B cell (primary cell): ENCODE measurements around the gene BARX1. TPM values are rescaled to one million over a fixed set of nuclear protein-coding genes. Genes with fewer than 3 reads are reported as not detected.

Experiments used
- ATAC-seq: fragments of 200-7000 bp; cut with Tn5 transposase; one replicate; pipeline ENCODE4 v1.10.0; 2021; ENCODE audit warnings: low read depth, mild to moderate bottlenecking, moderate number of reproducible peaks, moderate library complexity
- CTCF ChIA-PET: fragments of 350-600 bp; sonication (Branson Sonifier 250); formaldehyde crosslinking; loops from one replicate; lab custom pipeline; 2021; ENCODE audit warnings: antibody characterized with exemption, inconsistent platforms; lab: Charles Lee
- POLR2A ChIA-PET: fragments of 350-600 bp; sonication (Branson Sonifier 250); formaldehyde crosslinking; loops from one replicate; lab custom pipeline; 2021; ENCODE audit warnings: antibody characterized with exemption; lab: Charles Lee
- DNase-seq: peaks from one replicate; pipeline ENCODE4 v3.0.0; 2013
- H2AFZ ChIP-seq: 2 replicates; pipeline ENCODE4 v1.6.1; 2012; ENCODE audit warnings: mild to moderate bottlenecking, low read depth, low read length; ENCODE audit not compliant: insufficient read depth, poor library complexity, severe bottlenecking
- H3K27ac ChIP-seq, 2 donors: 1 replicate in 1 of 2; 2 replicates in 1 of 2; pipeline ENCODE4 v1.5.1; 2012 to 2013; ENCODE audit warnings: low read length in 2 of 2, mild to moderate bottlenecking in 2 of 2, moderate library complexity in 1 of 2
- H3K27me3 ChIP-seq, 4 experiments: fragments of 200-600 bp in 1 of 4; sonication (generic) in 1 of 4; replicated peaks in 1 of 4; 1 replicate in 2 of 4; 2 replicates in 2 of 4; pipeline versions ENCODE4 v1.6.1 to v1.7.0; 2013 to 2016; ENCODE audit warnings: low read length in 3 of 4, mild to moderate bottlenecking in 2 of 4, mixed read lengths in 1 of 4, moderate library complexity in 1 of 4; ENCODE audit not compliant: insufficient read depth in 4 of 4, control insufficient read depth in 3 of 4; ENCODE audit errors: control extremely low read depth in 1 of 4
- H3K36me3 ChIP-seq, 2 experiments: replicated peaks in 1 of 2; 1 replicate in 1 of 2; 2 replicates in 1 of 2; pipeline versions ENCODE4 v1.6.1 to v1.7.1; 2013; ENCODE audit warnings: low read length in 1 of 2; ENCODE audit not compliant: insufficient read depth in 2 of 2, control insufficient read depth in 1 of 2; ENCODE audit errors: control extremely low read depth in 1 of 2, extremely low read depth in 1 of 2
- H3K4me1 ChIP-seq, 2 donors: fragments of 200-600 bp in 1 of 2; sonication (generic) in 1 of 2; 1 replicate in 1 of 2; 2 replicates in 1 of 2; pipeline versions ENCODE4 v1.5.1 to v1.6.1; 2013 to 2017; ENCODE audit warnings: low read length in 2 of 2; ENCODE audit not compliant: control insufficient read depth in 2 of 2, insufficient read depth in 2 of 2
- H3K4me2 ChIP-seq: replicated peaks from 2 replicates; pipeline ENCODE3; 2012; ENCODE audit warnings: mild to moderate bottlenecking, low read depth, low read length; ENCODE audit not compliant: poor library complexity, severe bottlenecking
- H3K4me3 ChIP-seq, 5 experiments: fragments of 200-600 bp in 1 of 5; sonication (generic) in 1 of 5; 1 replicate in 3 of 5; 2 replicates in 2 of 5; pipeline versions ENCODE4 v1.5.1 to v1.7.0; 2011 to 2016; ENCODE audit warnings: low read length in 4 of 5, mild to moderate bottlenecking in 4 of 5, low read depth in 2 of 5, control low read depth in 1 of 5, moderate library complexity in 1 of 5; ENCODE audit not compliant: insufficient read depth in 1 of 5; ENCODE audit errors: control extremely low read depth in 1 of 5, extremely low read depth in 1 of 5
- H3K79me2 ChIP-seq: fragments of 200-600 bp; sonication (generic); one replicate; pipeline ENCODE4 v1.6.0; 2016; ENCODE audit warnings: low read length; ENCODE audit not compliant: control insufficient read depth, insufficient read depth
- H3K9ac ChIP-seq: fragments of 200-600 bp; sonication (generic); 2 replicates; pipeline ENCODE4 v1.6.1; 2017; ENCODE audit warnings: mild to moderate bottlenecking, low read length, moderate library complexity
- H3K9me3 ChIP-seq, 3 donors: one replicate each; pipeline versions ENCODE4 v1.6.1 to v1.7.1; 2013; ENCODE audit warnings: low read length in 2 of 3; ENCODE audit not compliant: control insufficient read depth in 2 of 3, insufficient read depth in 1 of 3; ENCODE audit errors: control extremely low read depth in 1 of 3
- H4K20me1 ChIP-seq: 2 replicates; pipeline ENCODE4 v1.6.0; 2012; ENCODE audit warnings: mild to moderate bottlenecking, low read length; ENCODE audit not compliant: insufficient read depth, control insufficient read depth, poor library complexity, severe bottlenecking
- H3K27ac Mint-ChIP-seq: one replicate; pipeline ENCODE4 v1.8.0; 2021; ENCODE audit warnings: mixed read lengths
- H3K27me3 Mint-ChIP-seq: one replicate; pipeline ENCODE4 v1.8.0; 2021; ENCODE audit warnings: mixed read lengths
- H3K4me1 Mint-ChIP-seq: one replicate; pipeline ENCODE4 v1.8.0; 2021; ENCODE audit warnings: mixed read lengths
- H3K4me3 Mint-ChIP-seq: one replicate; pipeline ENCODE4 v1.8.0; 2021; ENCODE audit warnings: mixed read lengths
- H3K9me3 Mint-ChIP-seq: one replicate; pipeline ENCODE4 v1.8.0; 2022; ENCODE audit warnings: mixed read lengths; ENCODE audit not compliant: insufficient read depth
- CTCF ChIP-seq: fragments of 200-600 bp; IDR thresholded peaks from one replicate; pipeline ENCODE4 v1.8.0; 2022; ENCODE audit warnings: antibody characterized with exemption, mild to moderate bottlenecking
- EZH2 ChIP-seq: IDR thresholded peaks from 2 replicates; pipeline ENCODE4 v1.6.1; 2012; ENCODE audit warnings: borderline replicate concordance, low read depth, mild to moderate bottlenecking, moderate library complexity, low read length; ENCODE audit not compliant: insufficient read depth, poor library complexity, severe bottlenecking
- WGBS: methylation state at CpG from one replicate; pipeline ENCODE4 v1.1.5; 2013; ENCODE audit warnings: missing lambda C conversion rate; ENCODE audit not compliant: insufficient coverage; 5-methylcytosine and 5-hydroxymethylcytosine counted together
- intact Hi-C: fragments of 100-400 bp; cut with micrococcal nuclease; formaldehyde crosslinking; loops from one replicate; pipeline ENCODE4 v1.10.0; 2022
- polyA plus RNA-seq: library from polyadenylated mRNA; depleted of rRNA; stranded (reverse); fragments of >200 nt; gene quantifications from 2 replicates; pipeline ENCODE4 v1.2.3, GENCODE V29; 2012
- total RNA-seq, 2 donors: library from RNA; stranded (reverse); fragments of 120-200 nt in 1 of 2; gene quantifications; 1 replicate in 1 of 2; 2 replicates in 1 of 2; pipeline versions ENCODE4 v1.2.3 to v1.2.4, GENCODE V29; 2013 to 2022

BARX1 gene
- total and polyA plus RNA-seq, 2 donors (not counting 1 experiment from before 2014, with no cell fraction given), result not detected

GRCh38 chr9:93948441-93949072, 6.6 kb downstream of the BARX1 start:
- intact Hi-C loops, result no loop called here
- H3K27ac ChIP-seq, result no peak overlapping the region
- H3K79me2 ChIP-seq, result no peaks in the 10 kb centered on the region
- TF ChIP-seq CTCF (no peak), EZH2 (no peak)
- H3K9me3 Mint-ChIP-seq, result no peaks in the 10 kb centered on the region
- no peak overlapping the region for H2AFZ ChIP-seq
- peaks cover 52% of the 10 kb centered on the region for H3K4me1 Mint-ChIP-seq
- H3K9ac ChIP-seq, result no peak overlapping the region
- ChIA-PET CTCF (interaction anchor here (2.1 kb wide), 1 partner anchor 15 kb away, joined by 6 read pairs; no protein-coding TSS in a partner anchor), POLR2A (no interaction called here)
- no peak overlapping the region for H3K4me3 ChIP-seq
- peaks cover 73% of the 10 kb centered on the region for H3K27me3 Mint-ChIP-seq
- H3K27ac Mint-ChIP-seq, result no peak overlapping the region
- DNase-seq (no peak), ATAC-seq (no peak)
- H3K27me3 ChIP-seq, result peaks cover 0 to 96% (median 72%) of the 10 kb centered on the region in 4 experiments
- no peaks in the 10 kb centered on the region for H3K36me3 ChIP-seq
- WGBS, result 7% methylated on average over 39 of the region's 40 CpGs
- no peaks in the 10 kb centered on the region for H4K20me1 ChIP-seq
- peaks cover 52 to 64% of the 10 kb centered on the region in 2 donors for H3K4me1 ChIP-seq
- peaks cover 0 to 57% (median 0%) of the 10 kb centered on the region in 3 donors for H3K9me3 ChIP-seq
- H3K4me2 ChIP-seq, result no peak overlapping the region
- no peak overlapping the region for H3K4me3 Mint-ChIP-seq

DNA sequence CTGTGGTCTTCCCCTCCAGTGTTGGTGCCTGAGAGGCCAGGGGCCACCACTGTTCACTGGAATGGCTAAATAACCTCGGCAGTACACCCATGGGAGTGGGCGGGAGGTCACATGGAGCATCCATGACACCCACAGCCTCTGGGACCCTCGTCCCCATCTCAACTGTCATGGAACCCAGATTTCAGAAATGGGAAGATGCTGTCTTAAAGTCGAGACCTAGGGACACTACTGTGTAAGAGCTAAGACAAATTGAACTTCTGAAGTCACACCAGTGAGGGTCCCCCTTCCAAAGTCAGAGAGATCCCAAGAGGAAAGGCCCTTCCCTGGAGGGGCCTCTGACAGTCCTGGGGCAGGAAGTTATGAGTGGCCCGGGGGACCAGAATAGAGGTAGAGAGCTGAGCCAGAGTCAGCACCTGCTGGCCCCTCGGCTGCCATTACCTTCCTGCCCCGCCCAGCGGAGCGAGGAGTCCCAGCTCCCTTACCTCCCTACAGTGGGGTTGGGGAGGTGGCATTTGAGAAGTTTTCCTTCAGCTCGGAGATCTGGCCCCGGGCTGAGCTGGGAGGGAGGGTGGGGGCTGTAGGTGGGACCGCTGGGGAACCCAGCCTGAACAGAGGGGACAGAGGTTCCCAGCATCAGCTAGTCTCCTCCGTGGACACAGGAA, 7.6 kb downstream of the BARX1 start:
- intact Hi-C loops, result no loop called here
- no peak for TF ChIP-seq EZH2
- TF ChIP-seq CTCF, result no peak
- Mint-ChIP-seq H3K27me3 (peaks cover 76% of the 10 kb centered on the region), H3K4me1 (peaks cover 44% of the 10 kb centered on the region), H3K27ac (no peak overlapping the region), H3K9me3 (no peaks in the 10 kb centered on the region), H3K4me3 (no peak overlapping the region)
- CTCF ChIA-PET, result interaction anchor here (2.1 kb wide), 1 partner anchor 16 kb away, joined by 6 read pairs; no protein-coding TSS in a partner anchor
- no peak overlapping the region for H2AFZ ChIP-seq
- no peak overlapping the region for H3K4me3 ChIP-seq
- no peak overlapping the region for H3K27ac ChIP-seq
- H3K4me1 ChIP-seq, result peaks cover 42 to 54% of the 10 kb centered on the region in 2 donors
- no peaks in the 10 kb centered on the region for H3K36me3 ChIP-seq
- no peaks in the 10 kb centered on the region for H4K20me1 ChIP-seq
- DNase-seq (no peak), ATAC-seq (no peak)
- POLR2A ChIA-PET, result no interaction called here
- H3K9ac ChIP-seq, result no peak overlapping the region
- H3K9me3 ChIP-seq, result peaks cover 0 to 49% (median 0%) of the 10 kb centered on the region in 3 donors
- 13% methylated on average over 7 of the region's 13 CpGs for WGBS
- no peak overlapping the region for H3K4me2 ChIP-seq
- no peaks in the 10 kb centered on the region for H3K79me2 ChIP-seq
- peaks cover 0 to 95% (median 69%) of the 10 kb centered on the region in 4 experiments for H3K27me3 ChIP-seq
